ENCODE data around the gene CPNE2.

DNA sequence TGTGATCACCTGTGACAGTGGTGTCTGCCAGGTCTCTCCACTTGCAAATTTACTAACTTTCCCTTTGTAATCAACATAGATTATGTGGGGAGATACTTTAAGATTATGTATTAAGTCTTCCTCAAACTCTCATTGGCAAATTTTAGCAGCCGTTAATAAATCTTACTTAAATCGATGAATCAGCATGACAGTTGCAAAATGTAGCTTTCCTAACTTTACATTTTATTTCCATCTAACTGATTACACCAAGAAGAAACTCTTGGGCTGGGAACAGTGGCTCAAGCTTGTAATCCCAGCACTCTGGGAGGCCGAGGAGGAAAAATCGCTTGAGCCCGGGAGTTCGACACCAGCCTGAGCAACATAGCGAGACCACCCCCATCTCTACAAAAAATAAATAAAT, 23.3 kb upstream of the CPNE2 start:
- TF ChIP-seq, protein P1, sequence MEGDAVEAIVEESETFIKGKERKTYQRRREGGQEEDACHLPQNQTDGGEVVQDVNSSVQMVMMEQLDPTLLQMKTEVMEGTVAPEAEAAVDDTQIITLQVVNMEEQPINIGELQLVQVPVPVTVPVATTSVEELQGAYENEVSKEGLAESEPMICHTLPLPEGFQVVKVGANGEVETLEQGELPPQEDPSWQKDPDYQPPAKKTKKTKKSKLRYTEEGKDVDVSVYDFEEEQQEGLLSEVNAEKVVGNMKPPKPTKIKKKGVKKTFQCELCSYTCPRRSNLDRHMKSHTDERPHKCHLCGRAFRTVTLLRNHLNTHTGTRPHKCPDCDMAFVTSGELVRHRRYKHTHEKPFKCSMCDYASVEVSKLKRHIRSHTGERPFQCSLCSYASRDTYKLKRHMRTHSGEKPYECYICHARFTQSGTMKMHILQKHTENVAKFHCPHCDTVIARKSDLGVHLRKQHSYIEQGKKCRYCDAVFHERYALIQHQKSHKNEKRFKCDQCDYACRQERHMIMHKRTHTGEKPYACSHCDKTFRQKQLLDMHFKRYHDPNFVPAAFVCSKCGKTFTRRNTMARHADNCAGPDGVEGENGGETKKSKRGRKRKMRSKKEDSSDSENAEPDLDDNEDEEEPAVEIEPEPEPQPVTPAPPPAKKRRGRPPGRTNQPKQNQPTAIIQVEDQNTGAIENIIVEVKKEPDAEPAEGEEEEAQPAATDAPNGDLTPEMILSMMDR (IDR thresholded peaks at IDR 0.05; ENCODE audit: borderline replicate concordance, extremely low read depth, low read length, poor library complexity, severe bottlenecking), result no peak
- no peak for TF ChIP-seq EZH2 (IDR thresholded peaks at IDR 0.05; ENCODE audit: borderline replicate concordance, low read depth, low read length, severe bottlenecking)

All from DND-41 (cell line).